Neural cell (in vitro differentiated cells): ENCODE data around the gene GLI2. TPM values are rescaled to one million over a fixed set of nuclear protein-coding genes. Genes with fewer than 3 reads are reported as not detected.

Experiments used
- H2AFZ ChIP-seq: fragments of 200-600, 300-800 bp; sonication (generic), shearing (Covaris generic); 2 replicates; pipeline ENCODE4 v1.6.0; 2014; ENCODE audit warnings: low read depth, mild to moderate bottlenecking, antibody characterized with exemption, low read length, moderate library complexity
- H3F3A ChIP-seq: fragments of 200-600 bp; shearing (Covaris generic); 2 replicates; pipeline ENCODE4 v1.6.1; 2016; ENCODE audit warnings: mild to moderate bottlenecking, moderate library complexity, mixed read lengths, antibody characterized with exemption, low read length; ENCODE audit not compliant: insufficient read depth, poor library complexity, severe bottlenecking
- H3K27ac ChIP-seq: fragments of 200-600, 300-800 bp; sonication (generic), shearing (Covaris generic); 2 replicates; pipeline ENCODE4 v1.5.1; 2014; ENCODE audit warnings: mild to moderate bottlenecking, low read length, moderate library complexity
- H3K27me3 ChIP-seq: fragments of 300-800, 200-600 bp; sonication (generic), shearing (Covaris generic); 2 replicates; pipeline ENCODE4 v1.6.0; 2014; ENCODE audit warnings: mild to moderate bottlenecking, low read depth, low read length, moderate library complexity; ENCODE audit not compliant: insufficient read depth
- H3K36me3 ChIP-seq: fragments of 300-800, 200-600 bp; sonication (generic), shearing (Covaris generic); 2 replicates; pipeline ENCODE4 v1.5.1; 2014; ENCODE audit warnings: mild to moderate bottlenecking, antibody characterized with exemption, low read length, moderate library complexity; ENCODE audit not compliant: insufficient read depth
- H3K4me2 ChIP-seq: fragments of 300-800, 200-600 bp; sonication (generic), shearing (Covaris generic); 2 replicates; pipeline ENCODE4 v1.6.0; 2014; ENCODE audit warnings: mild to moderate bottlenecking, low read length
- H3K4me3 ChIP-seq: fragments of 300-800, 200-600 bp; sonication (generic), shearing (Covaris generic); 2 replicates; pipeline ENCODE4 v1.5.1; 2014; ENCODE audit warnings: mild to moderate bottlenecking, low read length, moderate library complexity
- H3K79me2 ChIP-seq: fragments of 200-600 bp; shearing (Covaris generic); replicated peaks from 2 replicates; pipeline ENCODE4 v1.6.0; 2014; ENCODE audit warnings: mild to moderate bottlenecking, low read length, moderate library complexity; ENCODE audit not compliant: insufficient read depth
- H3K9ac ChIP-seq: fragments of 300-800, 200-600 bp; sonication (generic), shearing (Covaris generic); 2 replicates; pipeline ENCODE4 v1.6.1; 2016; ENCODE audit warnings: mild to moderate bottlenecking, low read length, mixed read lengths
- H3K9me2 ChIP-seq: fragments of 200-600 bp; shearing (Covaris generic); 2 replicates; pipeline ENCODE4 v1.6.1; 2016; ENCODE audit warnings: mild to moderate bottlenecking, low read length, mixed read lengths; ENCODE audit not compliant: insufficient read depth
- H3K9me3 ChIP-seq: fragments of 200-600, 300-800 bp; sonication (generic), shearing (Covaris generic); 2 replicates; pipeline ENCODE4 v1.6.1; 2016; ENCODE audit warnings: mild to moderate bottlenecking, mixed run types, low read length, moderate library complexity, mixed read lengths
- H4K20me1 ChIP-seq: fragments of 200-600 bp; shearing (Covaris generic); 2 replicates; pipeline ENCODE4 v1.6.1; 2016; ENCODE audit warnings: mild to moderate bottlenecking, mixed run types; ENCODE audit not compliant: insufficient read depth
- CTCF ChIP-seq: fragments of 450-650 bp; IDR thresholded peaks from 2 replicates; pipeline ENCODE4 v1.5.1; 2014; ENCODE audit warnings: antibody characterized with exemption, mild to moderate bottlenecking, moderate library complexity; ENCODE audit not compliant: poor library complexity, severe bottlenecking
- EP300 ChIP-seq: fragments of 450-650 bp; conservative IDR thresholded peaks from 2 replicates; pipeline ENCODE4 v1.6.1; 2014; ENCODE audit warnings: antibody characterized with exemption, mild to moderate bottlenecking, moderate library complexity; ENCODE audit not compliant: poor library complexity, severe bottlenecking
- EZH2 ChIP-seq: fragments of 200-600, 300-800 bp; shearing (Covaris generic), sonication (generic); IDR thresholded peaks from 2 replicates; pipeline ENCODE4 v1.6.1; 2014; ENCODE audit warnings: antibody characterized with exemption, low read length, borderline replicate concordance, mild to moderate bottlenecking; ENCODE audit not compliant: insufficient read depth, poor library complexity, severe bottlenecking
- MXI1 ChIP-seq: fragments of 450-650 bp; conservative IDR thresholded peaks from 2 replicates; pipeline ENCODE4 v1.6.1; 2014; ENCODE audit warnings: antibody characterized with exemption, mild to moderate bottlenecking; ENCODE audit not compliant: poor library complexity, severe bottlenecking
- RAD21 ChIP-seq: fragments of 450-650 bp; conservative IDR thresholded peaks from 2 replicates; pipeline ENCODE4 v1.6.1; 2014; ENCODE audit warnings: antibody characterized with exemption, mild to moderate bottlenecking, moderate library complexity
- SMC3 ChIP-seq: fragments of 450-650 bp; conservative IDR thresholded peaks from 2 replicates; pipeline ENCODE4 v1.6.1; 2014; ENCODE audit warnings: antibody characterized with exemption, mild to moderate bottlenecking, moderate library complexity; ENCODE audit not compliant: poor library complexity
- TAF1 ChIP-seq: IDR thresholded peaks from 2 replicates; pipeline ENCODE4 v1.6.1; 2012; ENCODE audit warnings: low read depth
- polyA plus RNA-seq: library from polyadenylated mRNA; depleted of rRNA; stranded (reverse); fragments of >200 nt; gene quantifications from 2 replicates; pipeline ENCODE4 v1.2.3, GENCODE V29; 2014
- TF ChIP-seq, protein P1 (sequence below): IDR thresholded peaks from 2 replicates; pipeline ENCODE4 v1.6.1; 2012; ENCODE audit warnings: borderline replicate concordance

Gene GLI2
- polyA plus RNA-seq, 1 donor from 2014 or later = 0.14 TPM

- Histone ChIP-seq H3K9me3 (no peaks in the 10 kb centered on the region), H3K27ac (no peak overlapping the region), H3K36me3 (no peaks in the 10 kb centered on the region), H3F3A (no peaks in the 10 kb centered on the region), H2AFZ (no peak overlapping the region), H4K20me1 (no peaks in the 10 kb centered on the region), H3K27me3 (no peaks in the 10 kb centered on the region), H3K4me2 (no peak overlapping the region), H3K9me2 (no peaks in the 10 kb centered on the region), H3K79me2 (peaks cover 58% of the 10 kb centered on the region), H3K4me3 (no peak overlapping the region), H3K9ac (no peak overlapping the region)
- TF ChIP-seq SMC3 (no peak), TAF1 (no peak), EZH2 (no peak), EP300 (no peak), CTCF (no peak), MXI1 (no peak)
Observed at GRCh38 chr2:120761164-120761861, 25.6 kb downstream of the GLI2 start.

DNA sequence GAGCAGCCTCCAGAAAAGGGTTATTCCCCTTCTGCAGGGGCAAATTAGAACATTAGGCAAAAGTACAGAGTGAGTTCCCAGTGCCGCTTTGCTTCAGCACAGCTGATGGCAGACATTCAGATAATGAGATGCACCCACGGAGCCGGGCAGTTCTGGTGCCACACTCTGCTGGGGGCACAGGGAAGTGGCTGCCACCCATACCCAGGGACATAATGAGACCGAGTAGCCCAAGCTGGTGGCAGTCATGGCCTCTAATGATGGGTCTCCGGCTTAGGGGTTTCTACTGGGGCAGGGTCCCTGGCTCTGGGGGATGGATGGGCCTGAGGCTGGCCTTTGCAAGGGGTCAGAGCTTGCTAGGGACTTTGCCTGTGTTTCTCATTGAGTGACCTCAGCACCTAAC lies 26.2 kb downstream of the GLI2 start:
- Histone ChIP-seq H3K9me3 (no peaks in the 10 kb centered on the region), H3K4me3 (no peak overlapping the region), H4K20me1 (no peaks in the 10 kb centered on the region), H2AFZ (no peak overlapping the region), H3K36me3 (no peaks in the 10 kb centered on the region), H3K9me2 (no peaks in the 10 kb centered on the region), H3K27ac (no peak overlapping the region), H3K79me2 (peaks cover 58% of the 10 kb centered on the region), H3F3A (no peaks in the 10 kb centered on the region), H3K27me3 (no peaks in the 10 kb centered on the region), H3K4me2 (no peak overlapping the region), H3K9ac (no peak overlapping the region)
- no peak for TF ChIP-seq RAD21
- TF ChIP-seq SMC3 = no peak
- TF ChIP-seq, protein P1, sequence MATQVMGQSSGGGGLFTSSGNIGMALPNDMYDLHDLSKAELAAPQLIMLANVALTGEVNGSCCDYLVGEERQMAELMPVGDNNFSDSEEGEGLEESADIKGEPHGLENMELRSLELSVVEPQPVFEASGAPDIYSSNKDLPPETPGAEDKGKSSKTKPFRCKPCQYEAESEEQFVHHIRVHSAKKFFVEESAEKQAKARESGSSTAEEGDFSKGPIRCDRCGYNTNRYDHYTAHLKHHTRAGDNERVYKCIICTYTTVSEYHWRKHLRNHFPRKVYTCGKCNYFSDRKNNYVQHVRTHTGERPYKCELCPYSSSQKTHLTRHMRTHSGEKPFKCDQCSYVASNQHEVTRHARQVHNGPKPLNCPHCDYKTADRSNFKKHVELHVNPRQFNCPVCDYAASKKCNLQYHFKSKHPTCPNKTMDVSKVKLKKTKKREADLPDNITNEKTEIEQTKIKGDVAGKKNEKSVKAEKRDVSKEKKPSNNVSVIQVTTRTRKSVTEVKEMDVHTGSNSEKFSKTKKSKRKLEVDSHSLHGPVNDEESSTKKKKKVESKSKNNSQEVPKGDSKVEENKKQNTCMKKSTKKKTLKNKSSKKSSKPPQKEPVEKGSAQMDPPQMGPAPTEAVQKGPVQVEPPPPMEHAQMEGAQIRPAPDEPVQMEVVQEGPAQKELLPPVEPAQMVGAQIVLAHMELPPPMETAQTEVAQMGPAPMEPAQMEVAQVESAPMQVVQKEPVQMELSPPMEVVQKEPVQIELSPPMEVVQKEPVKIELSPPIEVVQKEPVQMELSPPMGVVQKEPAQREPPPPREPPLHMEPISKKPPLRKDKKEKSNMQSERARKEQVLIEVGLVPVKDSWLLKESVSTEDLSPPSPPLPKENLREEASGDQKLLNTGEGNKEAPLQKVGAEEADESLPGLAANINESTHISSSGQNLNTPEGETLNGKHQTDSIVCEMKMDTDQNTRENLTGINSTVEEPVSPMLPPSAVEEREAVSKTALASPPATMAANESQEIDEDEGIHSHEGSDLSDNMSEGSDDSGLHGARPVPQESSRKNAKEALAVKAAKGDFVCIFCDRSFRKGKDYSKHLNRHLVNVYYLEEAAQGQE = no peak
- no peak for TF ChIP-seq EZH2
- no peak for TF ChIP-seq TAF1
